HG03135 (cell line): ENCODE results near the gene SH2D4B.

Source experiments
- ATAC-seq: cut with Tn5 transposase; IDR thresholded peaks from one replicate; pipeline ENCODE4 v1.9.1; 2021; ENCODE audit warnings: mild to moderate bottlenecking, moderate library complexity; ENCODE audit not compliant: unreplicated experiment

SH2D4B gene

GRCh38 chr10:80674809-80675208, 137.1 kb downstream of the SH2D4B start:
- ATAC-seq: no peak

DNA sequence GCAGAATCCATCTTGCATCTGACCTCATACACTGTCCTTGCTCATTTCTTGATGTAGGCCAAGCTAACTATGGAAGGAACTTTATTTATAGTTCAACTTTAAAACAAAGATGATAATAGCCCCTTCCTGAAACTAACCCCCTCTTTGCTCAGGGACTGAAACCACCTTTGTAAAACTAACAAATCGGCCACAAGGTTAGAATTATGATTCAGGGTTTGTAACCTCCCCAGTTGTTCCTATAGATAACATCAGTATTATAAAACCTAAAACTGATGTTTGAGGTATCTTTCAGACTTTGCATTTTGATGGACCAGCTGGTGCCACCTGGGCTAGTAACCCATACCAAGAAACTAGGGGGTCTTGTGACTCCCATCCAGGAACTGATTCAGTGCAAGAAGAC, 143.4 kb downstream of the SH2D4B start:
- ATAC-seq: no peak

DNA sequence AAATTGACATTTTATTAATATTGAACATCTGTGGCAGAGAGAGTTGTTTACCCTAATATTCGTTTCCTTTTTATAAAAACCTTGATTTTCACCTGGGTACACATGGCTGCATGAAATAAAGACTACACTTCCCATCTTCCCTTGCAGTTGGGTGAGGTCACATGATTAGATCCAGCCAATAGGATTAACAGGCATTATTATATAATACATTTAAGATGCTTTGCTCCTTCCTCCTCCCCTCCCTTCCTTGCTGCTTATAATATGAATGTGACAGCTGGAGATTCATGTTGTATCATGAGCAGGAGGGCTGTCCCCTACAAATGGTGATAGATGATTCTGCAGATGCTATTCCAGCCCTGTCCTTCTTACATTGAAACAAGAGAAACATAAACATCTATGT, 146.6 kb downstream of the SH2D4B start:
- ATAC-seq: peak; percentile 63

GRCh38 chr10:80685355-80685754, 147.7 kb downstream of the SH2D4B start:
- no peak for ATAC-seq

GRCh38 chr10:80686734-80687475, 149.2 kb downstream of the SH2D4B start:
- ATAC-seq: no peak

DNA sequence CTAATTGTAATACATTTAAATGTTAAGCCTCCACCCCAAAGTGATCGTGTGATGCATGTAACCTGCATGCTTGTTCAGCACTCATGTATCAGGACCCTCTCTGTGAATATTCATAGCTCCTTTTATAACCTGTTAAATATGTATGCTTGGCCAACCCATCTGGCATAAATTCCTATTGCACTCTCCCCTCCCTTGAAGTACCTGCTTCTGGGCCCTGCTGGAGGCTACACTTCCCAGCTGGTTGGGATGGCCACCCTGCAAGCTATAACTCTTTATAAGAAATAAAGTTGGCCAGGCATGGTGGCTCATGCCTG, 149.7 kb downstream of the SH2D4B start:
- ATAC-seq: no peak

- ATAC-seq: no peak
These were observed 152.7 kb downstream of the SH2D4B start for GRCh38 chr10:80690434-80690833.

- ATAC-seq: no peak
These were observed 153.7 kb downstream of the SH2D4B start for GRCh38 chr10:80691441-80691840.

DNA sequence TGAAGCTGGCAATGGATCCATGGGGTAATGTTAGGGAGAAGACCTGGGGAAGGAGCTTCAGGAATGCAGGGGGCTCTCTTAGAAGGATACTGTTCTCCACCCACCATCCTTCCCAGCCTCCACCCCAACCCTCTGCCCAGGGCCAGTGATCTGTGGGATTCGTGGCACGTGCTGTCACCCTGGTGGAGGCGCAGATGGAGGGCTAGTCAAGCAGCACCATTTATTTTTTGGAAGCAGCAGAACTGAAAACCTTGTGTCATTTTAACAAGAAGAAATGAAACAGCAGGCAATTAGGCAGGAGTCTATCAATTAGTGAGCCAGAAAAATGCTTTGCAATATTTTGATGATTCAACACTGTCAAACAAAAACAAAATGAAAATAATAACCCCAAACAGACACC, 155.9 kb downstream of the SH2D4B start:
- ATAC-seq: no peak

DNA sequence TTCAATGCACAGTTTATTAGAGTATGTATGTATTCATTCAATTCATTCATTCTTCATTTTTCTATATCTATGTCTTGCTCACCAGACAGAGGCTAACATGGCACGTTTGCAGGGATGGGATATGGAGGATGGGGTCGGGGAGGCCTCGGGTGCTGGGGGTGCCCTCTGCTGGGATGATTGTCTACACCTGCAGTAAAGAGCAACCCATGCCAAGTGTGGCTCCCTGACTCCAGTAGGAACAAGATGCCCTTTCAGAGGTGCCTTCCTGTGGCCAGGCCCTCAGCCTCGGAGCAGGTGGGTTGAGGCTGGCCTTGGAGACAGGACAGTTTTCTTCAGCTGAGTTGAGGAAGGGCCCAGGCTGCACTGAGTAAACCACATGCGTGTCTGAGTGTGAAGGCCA, 157.2 kb downstream of the SH2D4B start:
- ATAC-seq: no peak
